SH-SY5Y (cell line): Measurements from ENCODE around the gene POTEI.
"Not testable (repeated sequence)": the region's sequence is repeated elsewhere in the genome, so short reads cannot be mapped to it uniquely, and the experiment has no call there.

Experiments used
- GATA2 ChIP-seq: IDR thresholded peaks from 2 replicates; pipeline ENCODE4 v1.6.1; 2011; ENCODE audit warnings: mild to moderate bottlenecking, low read depth, low read length
- GATA3 ChIP-seq: IDR thresholded peaks from 2 replicates; pipeline ENCODE4 v1.6.1; 2011; ENCODE audit warnings: low read depth, mild to moderate bottlenecking, low read length, moderate library complexity

The POTEI gene

GRCh38 chr2:130509228-130509627, at the start of gene POTEI:
POTEI (minus strand) TSS chr2:130509328; CDS start chr2:130509235, 93 bp downstream.
- not testable (repeated sequence) for TF ChIP-seq GATA3, GATA2

- TF ChIP-seq GATA3, GATA2: not testable (repeated sequence)
Measured at GRCh38 chr2:130520992-130521391, 11.9 kb upstream of the POTEI start, which contains the start of gene CFC1B. CFC1B (plus strand) TSS chr2:130521222; CDS start chr2:130521485, 263 bp downstream.
